ENCODE results near the gene DCAKD.
A peak's percentile ranks its signal among the peaks of the same experiment; 100 is the strongest.

- TF ChIP-seq CTCF (IDR thresholded peaks at IDR 0.05) (peak; percentile 65 to 79 (median 66)), EP300 (IDR thresholded peaks at IDR 0.05) (no peak)
These were observed 47.6 kb upstream of the DCAKD start for GRCh38 chr17:45098869-45099616.
